Gastroesophageal sphincter (tissue), 3 donors: ENCODE data around the gene ACSL6.

ENCODE experiments used
- EP300 ChIP-seq: sonication (generic); formaldehyde crosslinking; IDR thresholded peaks from one replicate; pipeline ENCODE4 v1.6.1; 2017; ENCODE audit warnings: antibody characterized with exemption, mild to moderate bottlenecking
- POLR2A ChIP-seq, 2 donors: fragments of 450-650 bp; IDR thresholded peaks; one replicate each; pipeline ENCODE4 v1.6.1; 2017; ENCODE audit warnings: antibody characterized with exemption in 2 of 2, mild to moderate bottlenecking in 2 of 2, moderate library complexity in 1 of 2
- POLR2AphosphoS5 ChIP-seq: sonication (generic); formaldehyde crosslinking; IDR thresholded peaks from one replicate; pipeline ENCODE4 v1.6.1; 2017; ENCODE audit warnings: antibody characterized with exemption
- TF ChIP-seq, protein P1 (sequence below), 4 experiments: fragments of 200-600 bp in 2 of 4; fragments of 450-650 bp in 2 of 4; sonication (generic) in 1 of 4; IDR thresholded peaks; one replicate each; pipeline ENCODE4 v1.5.1; 2017 to 2019; ENCODE audit warnings: antibody characterized with exemption in 4 of 4, mild to moderate bottlenecking in 2 of 4, moderate library complexity in 2 of 4

DNA sequence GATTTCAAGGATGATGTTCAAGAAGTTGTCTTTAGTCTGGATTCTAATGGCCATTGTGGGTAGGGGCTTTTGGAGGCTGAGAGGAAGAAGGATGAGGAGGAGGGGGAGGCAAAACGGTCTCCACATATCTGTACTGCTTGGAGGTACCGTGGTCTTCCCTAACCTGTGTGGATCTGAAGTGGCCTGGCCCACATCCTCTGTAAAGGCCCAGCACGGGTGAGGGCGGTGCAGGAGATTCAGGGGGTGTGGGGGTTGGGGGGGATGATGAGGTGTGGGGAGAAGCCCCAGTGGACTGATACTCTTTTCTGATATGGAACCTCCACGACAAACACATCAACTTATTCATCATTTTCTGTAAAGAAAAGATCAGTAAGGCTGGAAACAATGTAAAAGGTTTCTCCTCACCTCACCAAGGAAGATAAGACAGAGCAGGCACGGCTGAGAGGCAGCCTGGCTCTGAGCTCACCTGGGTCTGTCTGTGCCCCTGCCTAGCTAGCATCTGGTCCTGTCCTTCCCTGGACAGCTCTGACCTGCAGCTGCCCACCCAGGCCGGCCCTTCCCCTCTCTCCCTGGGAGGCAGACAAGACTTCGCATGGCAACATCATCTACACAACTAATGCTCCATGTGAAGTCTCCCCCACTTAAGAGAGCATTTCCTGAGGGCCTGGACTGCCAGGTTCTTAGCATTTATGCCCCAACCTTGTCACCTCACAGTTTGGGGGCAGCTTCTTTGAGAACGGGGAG, 43.4 kb upstream of the ACSL6 start:
- TF ChIP-seq, protein P1, sequence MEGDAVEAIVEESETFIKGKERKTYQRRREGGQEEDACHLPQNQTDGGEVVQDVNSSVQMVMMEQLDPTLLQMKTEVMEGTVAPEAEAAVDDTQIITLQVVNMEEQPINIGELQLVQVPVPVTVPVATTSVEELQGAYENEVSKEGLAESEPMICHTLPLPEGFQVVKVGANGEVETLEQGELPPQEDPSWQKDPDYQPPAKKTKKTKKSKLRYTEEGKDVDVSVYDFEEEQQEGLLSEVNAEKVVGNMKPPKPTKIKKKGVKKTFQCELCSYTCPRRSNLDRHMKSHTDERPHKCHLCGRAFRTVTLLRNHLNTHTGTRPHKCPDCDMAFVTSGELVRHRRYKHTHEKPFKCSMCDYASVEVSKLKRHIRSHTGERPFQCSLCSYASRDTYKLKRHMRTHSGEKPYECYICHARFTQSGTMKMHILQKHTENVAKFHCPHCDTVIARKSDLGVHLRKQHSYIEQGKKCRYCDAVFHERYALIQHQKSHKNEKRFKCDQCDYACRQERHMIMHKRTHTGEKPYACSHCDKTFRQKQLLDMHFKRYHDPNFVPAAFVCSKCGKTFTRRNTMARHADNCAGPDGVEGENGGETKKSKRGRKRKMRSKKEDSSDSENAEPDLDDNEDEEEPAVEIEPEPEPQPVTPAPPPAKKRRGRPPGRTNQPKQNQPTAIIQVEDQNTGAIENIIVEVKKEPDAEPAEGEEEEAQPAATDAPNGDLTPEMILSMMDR (IDR thresholded peaks at IDR 0.05) = no peak
- TF ChIP-seq POLR2A (IDR thresholded peaks at IDR 0.05) (no peak), EP300 (no peak), POLR2AphosphoS5 (no peak)
